Myocyte (in vitro differentiated cells): ENCODE data around the gene KIF1A. TPM values are rescaled to one million over a fixed set of nuclear protein-coding genes. Genes with fewer than 3 reads are reported as not detected.
"Not testable (repeated sequence)": the region's sequence is repeated elsewhere in the genome, so short reads cannot be mapped to it uniquely, and the experiment has no call there.

Source experiments
- DNase-seq: peaks from one replicate; pipeline ENCODE4 v3.0.0-alpha.2; 2012; ENCODE audit warnings: low read depth
- total RNA-seq: library from RNA; depleted of rRNA; stranded (reverse); fragments of >200 nt; gene quantifications from 2 replicates; pipeline ENCODE4 v1.2.3, GENCODE V29; 2014

Gene KIF1A
- total RNA-seq, 1 donor from 2014 or later = 0.16 TPM

- no peak for DNase-seq
These were observed 31.0 kb downstream of the KIF1A start for GRCh38 chr2:240789051-240789453.

DNA sequence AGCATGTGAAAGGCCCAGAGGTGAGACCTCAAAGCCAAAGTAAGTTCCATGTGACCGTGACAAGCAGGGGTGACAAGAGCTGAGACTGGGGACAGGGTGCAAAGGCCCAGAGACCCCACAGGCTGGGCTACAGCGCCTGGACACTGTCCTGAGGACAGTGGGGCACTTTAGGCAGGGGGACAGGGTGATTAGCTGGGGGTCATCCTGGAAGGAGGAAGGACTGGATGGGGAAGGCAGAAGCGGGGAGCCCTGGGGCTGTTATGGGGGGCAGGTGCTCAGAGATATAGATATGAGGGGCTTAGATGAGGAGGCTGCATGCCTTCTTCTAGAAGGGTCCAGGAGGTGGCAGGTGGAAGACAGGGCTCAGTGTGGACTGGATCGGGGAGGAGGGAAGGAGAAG lies 31.5 kb downstream of the KIF1A start:
- no peak for DNase-seq

GRCh38 chr2:240787521-240788472 lies 32.2 kb downstream of the KIF1A start:
- DNase-seq = no peak

DNA sequence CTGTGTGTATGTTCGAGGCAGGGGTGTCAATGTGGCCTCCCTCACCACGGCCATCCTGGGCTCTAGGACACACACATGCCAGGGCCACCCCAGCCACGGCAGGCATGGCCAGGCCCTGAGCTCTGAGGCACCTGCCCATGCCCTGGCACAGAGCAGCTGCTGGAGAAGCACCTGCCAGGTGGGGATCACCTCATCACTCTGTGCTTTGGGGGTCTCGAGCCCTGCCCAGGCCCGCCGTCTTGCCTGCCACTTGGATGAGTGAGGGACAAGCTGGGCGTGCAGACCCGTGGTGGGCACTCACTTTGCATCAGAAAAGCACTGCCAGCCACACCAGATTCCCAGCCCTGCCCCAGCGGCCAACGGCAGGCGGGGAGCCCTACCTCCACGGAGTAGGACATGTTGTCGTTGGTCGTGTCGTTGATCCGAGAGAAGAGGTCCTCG lies 33.1 kb downstream of the KIF1A start:
- DNase-seq = no peak

DNA sequence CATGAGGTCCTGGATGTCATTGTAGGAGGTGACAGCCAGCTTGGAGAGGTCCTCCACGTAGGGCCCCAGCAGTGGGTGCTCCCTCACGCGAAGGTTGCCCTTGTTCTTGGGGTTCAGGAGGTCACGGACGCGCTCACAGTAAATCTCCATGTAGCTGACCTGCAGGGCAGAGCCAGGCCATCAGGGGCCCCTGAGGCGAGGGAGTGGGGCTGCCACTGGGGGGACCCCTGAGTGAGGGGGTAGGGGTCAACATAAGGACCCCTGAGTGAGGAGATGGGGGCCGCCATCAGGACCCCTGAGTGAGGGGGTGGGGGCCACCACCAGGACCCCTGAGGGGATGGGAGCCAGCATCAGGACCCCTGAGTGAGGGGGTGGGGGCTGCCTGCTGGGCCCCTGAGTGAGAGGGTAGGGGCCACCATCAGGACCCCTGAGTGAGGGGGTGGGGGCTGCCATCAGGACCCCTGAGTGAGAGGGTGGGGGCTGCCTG lies 33.6 kb downstream of the KIF1A start:
- no peak for DNase-seq

DNA sequence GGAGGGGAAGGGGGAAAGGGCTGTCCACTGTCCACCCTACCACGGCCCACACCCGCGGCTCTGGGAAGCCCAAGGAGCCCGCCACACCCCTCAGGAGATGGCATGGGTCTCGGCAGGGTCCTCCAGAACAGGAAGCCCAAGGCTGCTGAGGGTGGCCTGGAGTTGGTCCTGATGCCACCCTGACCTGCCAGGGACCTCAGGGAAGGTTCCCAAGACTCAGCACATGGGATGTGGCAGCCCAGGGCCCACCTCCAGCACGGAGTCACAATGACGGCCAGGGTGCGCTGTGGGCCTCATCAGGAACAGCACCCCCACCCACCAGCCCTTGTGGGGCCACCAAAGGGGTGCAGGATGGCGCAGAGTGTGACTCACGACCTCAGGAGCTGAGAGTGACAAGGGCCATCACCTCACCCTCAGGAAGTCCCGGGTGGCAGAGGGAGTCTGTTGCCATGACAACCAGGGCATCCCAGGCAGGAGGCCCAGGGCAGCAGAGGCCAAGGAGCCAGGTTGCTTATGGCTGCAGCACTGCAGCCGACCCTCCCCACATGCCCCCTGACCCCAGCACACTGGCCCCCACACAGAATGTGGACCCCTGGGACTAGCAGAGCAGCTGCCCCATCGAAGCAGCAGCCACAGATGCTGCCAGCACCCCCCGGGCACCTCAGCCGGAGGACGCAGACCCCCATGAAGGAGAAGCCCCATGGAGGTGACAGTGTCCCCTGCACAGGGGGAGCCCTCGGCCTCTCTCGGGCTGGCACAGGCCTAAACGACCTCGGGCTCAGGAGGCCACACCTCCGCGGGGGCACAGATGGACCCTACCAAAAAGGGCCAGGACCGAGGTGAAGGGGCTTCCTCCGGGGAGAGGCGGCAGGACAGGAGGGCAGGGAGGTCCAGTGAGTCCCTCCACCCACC lies 34.3 kb downstream of the KIF1A start:
- no peak for DNase-seq

GRCh38 chr2:240784629-240785423 lies 35.2 kb downstream of the KIF1A start:
- DNase-seq = no peak

GRCh38 chr2:240783819-240784621 lies 36.0 kb downstream of the KIF1A start:
- no peak for DNase-seq

DNA sequence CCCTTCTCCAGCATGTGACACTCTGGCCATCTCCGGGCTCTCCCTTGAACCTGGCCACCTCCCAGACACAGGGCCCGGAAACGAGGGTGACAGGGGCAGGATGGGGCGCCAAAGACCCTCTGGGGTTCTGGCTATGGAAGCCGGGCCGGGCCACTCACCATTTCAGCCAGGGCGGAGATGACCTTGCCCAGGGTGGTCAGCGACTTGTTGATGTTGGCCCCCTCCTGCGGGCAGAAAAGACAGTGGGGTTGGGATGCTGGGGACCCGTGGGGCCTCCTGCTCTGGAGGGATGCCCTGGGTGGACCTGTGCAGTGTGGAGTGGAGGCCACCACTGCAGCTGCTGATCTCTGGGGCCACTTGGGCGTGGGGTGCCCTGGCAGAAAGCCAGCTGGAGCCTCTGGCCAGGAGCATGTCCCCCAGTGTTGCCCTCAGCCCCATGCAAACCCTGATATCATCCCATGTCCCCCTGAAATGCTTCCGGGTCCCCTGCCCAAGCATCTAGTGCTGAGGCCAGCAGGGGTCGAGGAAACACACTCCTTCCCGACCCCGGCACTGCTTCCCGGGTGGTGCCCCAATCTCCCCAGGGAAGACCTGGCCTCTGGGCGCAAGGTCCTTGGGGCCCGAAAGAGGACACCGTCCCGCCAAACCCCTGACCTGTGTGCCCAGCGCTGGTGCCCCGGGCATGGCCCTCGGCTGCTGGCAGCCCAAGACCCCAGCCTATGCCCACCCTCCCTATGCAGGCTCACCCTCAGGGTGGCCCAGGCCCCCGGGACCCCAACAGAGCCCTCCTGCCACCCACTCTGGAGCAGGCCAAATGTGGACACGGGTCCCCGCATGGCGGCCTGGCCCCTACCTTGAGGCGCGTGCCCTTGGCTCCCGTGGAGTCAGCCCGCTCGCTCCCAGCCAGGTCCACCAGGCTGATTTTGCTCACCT lies 36.9 kb downstream of the KIF1A start:
- DNase-seq = no peak

GRCh38 chr2:240782221-240782885 lies 37.7 kb downstream of the KIF1A start:
- no peak for DNase-seq

DNA sequence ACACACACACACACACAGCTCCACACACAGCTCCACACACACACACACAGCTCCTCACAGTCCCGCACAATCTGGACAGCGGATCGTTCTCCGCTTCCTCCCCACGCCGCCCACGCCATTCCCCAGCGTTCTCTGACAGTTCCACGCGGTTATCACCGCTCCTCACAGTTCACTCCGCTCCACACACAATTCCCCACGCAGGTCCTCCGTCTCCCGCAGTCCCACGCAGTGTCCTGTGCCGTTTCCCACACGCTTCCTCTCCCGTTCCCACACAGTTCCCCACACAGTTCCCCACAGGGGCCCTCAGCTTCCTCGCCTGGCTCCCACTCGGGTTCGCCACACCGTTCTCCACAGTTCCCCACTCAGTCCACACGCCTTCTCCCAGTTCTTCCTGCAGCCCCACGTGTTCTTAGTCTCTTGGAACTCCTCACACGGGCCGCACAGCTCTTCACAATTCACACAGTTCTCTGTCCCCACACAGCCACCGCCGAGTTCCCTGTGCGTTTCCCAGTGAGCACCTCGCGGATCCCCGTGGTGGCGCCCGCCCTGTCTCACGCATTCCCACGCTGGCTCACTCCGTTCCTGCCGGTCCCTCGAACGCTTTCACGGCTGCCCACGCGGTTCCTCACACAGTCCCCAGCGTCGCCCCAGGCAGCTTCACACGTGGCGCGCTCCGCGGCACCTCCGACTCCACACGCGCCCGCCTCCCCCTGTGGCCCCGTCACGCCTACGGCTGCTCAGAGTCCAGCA lies 38.4 kb downstream of the KIF1A start:
- no peak for DNase-seq

GRCh38 chr2:240780023-240780700 lies 39.9 kb downstream of the KIF1A start:
- DNase-seq = no peak

DNA sequence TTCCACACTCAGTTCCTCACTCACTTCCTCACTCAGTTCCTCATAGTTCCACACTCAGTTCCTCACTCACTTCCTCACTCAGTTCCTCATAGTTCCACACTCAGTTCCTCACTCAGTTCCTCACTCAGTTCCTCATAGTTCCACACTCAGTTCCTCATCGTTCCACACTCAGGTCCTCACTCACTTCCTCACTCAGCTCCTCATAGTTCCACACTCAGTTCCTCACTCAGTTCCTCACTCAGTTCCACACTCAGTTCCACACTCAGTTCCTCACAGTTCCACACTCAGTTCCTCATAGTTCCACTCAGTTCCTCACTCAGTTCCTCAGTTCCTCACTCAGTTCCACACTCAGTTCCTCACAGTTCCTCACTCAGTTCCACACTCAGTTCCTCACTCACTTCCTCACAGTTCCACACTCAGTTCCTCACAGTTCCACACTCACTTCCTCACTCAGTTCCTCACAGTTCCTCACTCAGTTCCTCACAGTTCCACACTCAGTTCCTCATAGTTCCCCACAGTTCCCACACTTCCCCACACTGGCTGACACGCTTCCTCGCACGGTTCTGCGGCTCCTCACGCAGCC lies 40.7 kb downstream of the KIF1A start:
- not testable (repeated sequence) for DNase-seq

GRCh38 chr2:240778426-240778825 lies 41.6 kb downstream of the KIF1A start:
- no peak for DNase-seq

DNA sequence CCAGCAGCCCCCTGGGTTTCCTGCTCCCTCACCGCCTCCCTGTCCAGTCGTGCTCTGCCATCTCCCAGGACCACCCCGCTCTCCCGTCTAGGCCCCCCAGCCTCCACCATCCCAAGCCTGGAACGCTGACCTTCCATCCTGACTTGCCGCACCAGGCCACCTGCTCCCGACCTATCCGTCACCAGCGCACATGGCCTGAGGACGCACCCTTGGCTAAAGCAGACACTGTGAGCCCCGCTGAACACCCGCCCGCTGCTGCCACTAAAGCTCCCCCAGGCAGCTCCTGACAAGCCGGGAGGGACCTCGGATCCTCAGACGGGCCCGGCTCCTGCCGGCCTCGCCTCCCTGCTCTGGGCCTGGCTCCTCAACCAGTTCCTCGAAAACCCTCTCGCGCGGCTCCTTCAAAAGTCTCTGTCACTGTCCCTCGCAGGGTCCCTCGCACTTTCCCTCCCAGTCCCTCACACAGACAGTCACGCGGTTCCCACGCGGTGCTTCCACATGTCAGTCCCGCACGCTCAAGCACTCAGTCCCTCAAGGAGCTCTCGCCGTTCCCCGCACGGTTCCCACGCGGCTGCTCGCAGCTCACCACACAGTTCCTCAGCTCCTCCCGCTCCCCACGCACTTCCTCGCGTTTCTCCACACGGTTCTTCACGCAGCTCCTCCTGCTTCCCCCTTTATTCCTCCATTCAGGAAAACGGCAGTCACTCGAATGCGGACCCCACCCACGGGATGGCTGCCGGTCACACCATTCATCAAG lies 42.4 kb downstream of the KIF1A start:
- DNase-seq = no peak

- no peak for DNase-seq
These were observed 44.1 kb downstream of the KIF1A start for GRCh38 chr2:240775905-240776304.
